Lung (tissue), 12 donors: Measurements from ENCODE around the gene TBCEL. TPM values are rescaled to one million over a fixed set of nuclear protein-coding genes. Genes with fewer than 3 reads are reported as not detected.

Source experiments
- ATAC-seq: fragments of 200-7000 bp; cut with Tn5 transposase; one replicate; pipeline ENCODE4 v1.9.1; 2020; ENCODE audit warnings: moderate number of reproducible peaks; ENCODE audit not compliant: insufficient read depth, low FRiP score
- DNase-seq, 3 donors: peaks; one replicate each; pipeline ENCODE4 v3.0.0-alpha.2; 2013 to 2017
- H3K27ac ChIP-seq, 2 donors: one replicate each; pipeline ENCODE4 v1.5.1; 2013; ENCODE audit warnings: mild to moderate bottlenecking in 2 of 2, moderate library complexity in 2 of 2, control low read depth in 1 of 2, inconsistent platforms in 1 of 2, low read depth in 1 of 2, low read length in 1 of 2
- H3K27me3 ChIP-seq, 3 donors: one replicate each; pipeline ENCODE4 v1.5.1; 2013; ENCODE audit warnings: low read length in 2 of 3; ENCODE audit not compliant: control insufficient read depth in 3 of 3, insufficient read depth in 3 of 3
- H3K36me3 ChIP-seq, 4 donors: one replicate each; pipeline ENCODE4 v1.5.1; 2013; ENCODE audit warnings: low read length in 4 of 4, mild to moderate bottlenecking in 1 of 4, moderate library complexity in 1 of 4; ENCODE audit not compliant: control insufficient read depth in 4 of 4, insufficient read depth in 4 of 4
- H3K4me1 ChIP-seq, 5 donors: one replicate each; pipeline ENCODE4 v1.5.1; 2013; ENCODE audit warnings: low read length in 5 of 5, mild to moderate bottlenecking in 2 of 5, moderate library complexity in 1 of 5; ENCODE audit not compliant: control insufficient read depth in 5 of 5, insufficient read depth in 5 of 5
- H3K4me3 ChIP-seq: one replicate; pipeline ENCODE4 v1.5.1; 2013; ENCODE audit warnings: mild to moderate bottlenecking, control low read depth, moderate library complexity
- H3K9ac ChIP-seq, 2 donors: one replicate each; pipeline ENCODE4 v1.5.1; 2013; ENCODE audit warnings: low read length in 2 of 2, control low read depth in 1 of 2; ENCODE audit not compliant: insufficient read depth in 1 of 2
- H3K9me3 ChIP-seq, 4 donors: one replicate each; pipeline ENCODE4 v1.5.1; 2013; ENCODE audit warnings: low read length in 3 of 4, mild to moderate bottlenecking in 1 of 4, moderate library complexity in 1 of 4; ENCODE audit not compliant: control insufficient read depth in 4 of 4, insufficient read depth in 3 of 4
- WGBS, 2 donors: extraction: QIAGEN DNeasy Blood & Tissue Kit; methylation state at CpG; one replicate each; pipeline ENCODE4 v1.1.7; 2013; 5-methylcytosine and 5-hydroxymethylcytosine counted together
- polyA plus RNA-seq, 2 donors: library from polyadenylated mRNA; stranded (reverse); fragments of 200-250 nt; gene quantifications; one replicate each; pipeline ENCODE4 v1.2.1, GENCODE V29; 2013
- total RNA-seq, 2 donors: library from RNA; depleted of rRNA in 1 of 2; stranded (reverse); fragments of >200 nt in 1 of 2; gene quantifications; one replicate each; pipeline ENCODE4 v1.2.1, GENCODE V29; 2014 to 2021
- TF ChIP-seq, protein P1 (sequence below): IDR thresholded peaks from 2 replicates; pipeline ENCODE4 v1.5.1; 2012; ENCODE audit warnings: mild to moderate bottlenecking; ENCODE audit errors: control extremely low read depth, extremely low read depth
- donor health status: control.
- donor health status: control.
- donor health status: Bipolar disorder and iron deficiency.
- donor health status: healthy.
- donor health status: DM: yes; HTN: yes; CAD: no.

Gene TBCEL
- total and polyA plus RNA-seq, 4 donors: 5.0 to 73.2 (median 17.5) TPM

DNA sequence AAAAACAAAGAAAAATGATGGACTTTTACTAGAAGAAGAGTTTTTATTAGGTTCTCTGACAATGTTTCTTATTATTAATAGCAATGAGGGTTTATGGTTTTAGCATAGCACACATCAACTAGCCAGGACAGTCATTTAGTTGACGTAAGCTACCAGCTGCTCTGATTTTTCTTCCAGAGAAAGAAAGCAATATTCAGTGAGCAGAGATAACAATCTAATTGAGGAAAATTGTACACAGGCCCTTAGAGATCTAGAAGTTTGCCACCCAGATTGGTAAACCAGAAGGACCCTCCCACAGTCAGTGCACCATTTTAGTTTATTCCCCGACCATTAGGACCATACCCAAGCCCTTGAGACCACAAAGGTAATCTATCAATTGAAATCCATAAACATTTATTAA is 28.7 kb upstream of the TBCEL start:
- Histone ChIP-seq H3K4me1 (peaks cover 0 to 10% (median 0%) of the 10 kb centered on the region in 5 donors), H3K9ac (no peak overlapping the region), H3K9me3 (no peaks in the 10 kb centered on the region), H3K27ac (no peak overlapping the region), H3K36me3 (no peaks in the 10 kb centered on the region), H3K27me3 (peaks cover 0 to 4% (median 0%) of the 10 kb centered on the region in 3 donors), H3K4me3 (no peak overlapping the region)
- TF ChIP-seq, protein P1, sequence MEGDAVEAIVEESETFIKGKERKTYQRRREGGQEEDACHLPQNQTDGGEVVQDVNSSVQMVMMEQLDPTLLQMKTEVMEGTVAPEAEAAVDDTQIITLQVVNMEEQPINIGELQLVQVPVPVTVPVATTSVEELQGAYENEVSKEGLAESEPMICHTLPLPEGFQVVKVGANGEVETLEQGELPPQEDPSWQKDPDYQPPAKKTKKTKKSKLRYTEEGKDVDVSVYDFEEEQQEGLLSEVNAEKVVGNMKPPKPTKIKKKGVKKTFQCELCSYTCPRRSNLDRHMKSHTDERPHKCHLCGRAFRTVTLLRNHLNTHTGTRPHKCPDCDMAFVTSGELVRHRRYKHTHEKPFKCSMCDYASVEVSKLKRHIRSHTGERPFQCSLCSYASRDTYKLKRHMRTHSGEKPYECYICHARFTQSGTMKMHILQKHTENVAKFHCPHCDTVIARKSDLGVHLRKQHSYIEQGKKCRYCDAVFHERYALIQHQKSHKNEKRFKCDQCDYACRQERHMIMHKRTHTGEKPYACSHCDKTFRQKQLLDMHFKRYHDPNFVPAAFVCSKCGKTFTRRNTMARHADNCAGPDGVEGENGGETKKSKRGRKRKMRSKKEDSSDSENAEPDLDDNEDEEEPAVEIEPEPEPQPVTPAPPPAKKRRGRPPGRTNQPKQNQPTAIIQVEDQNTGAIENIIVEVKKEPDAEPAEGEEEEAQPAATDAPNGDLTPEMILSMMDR: no peak
- WGBS, 2 donors: 90 to 92% methylated on average over 2 of the region's 2 CpGs
- DNase-seq (no peak), ATAC-seq (no peak)

DNA sequence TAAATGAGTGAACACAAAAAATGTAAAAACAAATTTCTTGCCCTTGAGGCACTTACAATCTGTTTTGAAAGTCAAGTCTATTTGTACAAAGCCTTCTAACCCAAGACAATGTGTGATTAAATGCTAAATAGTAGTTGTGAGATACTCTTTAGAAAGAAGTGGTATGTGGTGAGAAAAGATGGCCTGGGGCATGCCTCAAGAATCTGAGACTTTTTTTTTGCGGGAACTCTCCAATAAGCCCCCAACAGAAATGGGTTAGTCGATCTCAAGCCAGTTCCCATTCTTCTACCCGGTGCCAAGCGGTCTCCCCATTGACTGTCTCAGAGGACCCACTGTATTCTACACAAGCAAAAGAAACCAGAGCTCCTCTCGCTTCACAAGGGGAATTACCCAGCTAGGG is 26.9 kb upstream of the TBCEL start:
- 92 to 97% methylated on average over 5 of the region's 5 CpGs for WGBS, 2 donors
- Histone ChIP-seq H3K4me3 (no peak overlapping the region), H3K9me3 (no peaks in the 10 kb centered on the region), H3K36me3 (no peaks in the 10 kb centered on the region), H3K27ac (no peak overlapping the region), H3K9ac (no peak overlapping the region), H3K27me3 (peaks cover 0 to under 1% (median 0%) of the 10 kb centered on the region in 3 donors), H3K4me1 (no peaks in the 10 kb centered on the region)
- TF ChIP-seq, protein P1: no peak
- DNase-seq (no peak), ATAC-seq (no peak)

DNA sequence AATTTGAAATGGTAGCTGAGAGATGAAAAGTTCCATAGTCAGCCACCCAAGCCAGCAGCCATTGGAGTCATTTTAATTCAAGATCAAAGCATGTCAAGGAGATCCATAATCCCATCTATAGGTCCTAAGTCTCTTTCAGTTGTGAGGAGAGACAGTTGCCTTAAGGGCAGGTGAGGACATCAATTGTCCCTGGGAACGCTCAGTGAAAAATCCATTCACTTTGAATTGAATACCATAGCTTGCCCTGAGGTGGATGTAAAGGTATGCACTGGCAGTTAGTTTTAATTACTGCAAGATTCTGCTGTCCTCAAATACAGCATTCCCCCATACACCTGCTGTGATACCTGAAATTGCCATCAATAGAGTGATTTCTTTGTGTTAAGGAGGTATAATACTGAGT is 25.3 kb upstream of the TBCEL start:
- Histone ChIP-seq H3K4me3 (no peak overlapping the region), H3K4me1 (peaks cover 0 to 8% (median 4%) of the 10 kb centered on the region in 5 donors), H3K9me3 (no peaks in the 10 kb centered on the region), H3K9ac (no peak overlapping the region), H3K27me3 (no peaks in the 10 kb centered on the region), H3K36me3 (no peaks in the 10 kb centered on the region), H3K27ac (no peak overlapping the region)
- ATAC-seq (no peak), DNase-seq (no peak)
- TF ChIP-seq, protein P1: no peak
- 100% methylated on average over 1 of the region's 1 CpG for WGBS, 2 donors

DNA sequence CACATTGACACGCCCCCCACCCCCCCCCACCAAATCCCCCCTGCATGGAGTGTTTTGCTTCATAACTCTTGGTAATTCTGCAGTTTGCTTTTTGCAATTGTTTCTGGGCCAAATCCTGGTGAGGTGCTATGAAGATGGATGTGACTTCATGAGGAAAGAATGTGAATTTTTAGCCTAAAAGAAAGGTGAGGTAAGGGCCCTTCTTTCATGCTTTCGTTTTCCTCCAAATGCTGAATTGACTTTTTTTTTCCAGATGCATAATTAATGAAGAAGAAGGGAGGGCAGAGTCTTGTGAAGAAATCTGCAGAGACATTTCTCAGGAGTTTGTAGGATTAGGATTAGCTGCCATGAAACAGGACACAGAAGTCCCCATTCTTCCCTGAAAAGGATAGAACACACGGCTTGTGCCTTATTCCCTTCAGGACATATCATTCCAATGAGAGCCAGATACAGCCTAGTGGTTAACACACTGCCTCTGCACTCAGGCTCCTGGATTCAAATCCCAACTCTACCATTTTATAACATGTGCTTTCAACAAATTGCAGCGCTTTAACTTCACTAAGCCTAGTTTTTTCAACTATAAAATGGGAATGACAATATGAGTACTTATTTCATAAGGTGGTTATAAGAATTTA is 19.6 kb upstream of the TBCEL start:
- ATAC-seq (no peak), DNase-seq (peak in 2 of 3 donors; percentile 53 to 56)
- 54 to 71% methylated on average over 4 of the region's 4 CpGs for WGBS, 2 donors
- H3K9me3 ChIP-seq: no peaks in the 10 kb centered on the region
- TF ChIP-seq, protein P1: no peak
- no peak overlapping the region for H3K27ac ChIP-seq
- peaks cover 0 to 31% (median 10%) of the 10 kb centered on the region in 5 donors for H3K4me1 ChIP-seq
- H3K27me3 ChIP-seq: no peaks in the 10 kb centered on the region
- H3K4me3 ChIP-seq: no peak overlapping the region
- H3K9ac ChIP-seq: no peak overlapping the region
- no peaks in the 10 kb centered on the region for H3K36me3 ChIP-seq
